Subcutaneous adipose tissue (tissue), 4 donors: ENCODE results near the gene ARHGAP42. TPM values are rescaled to one million over a fixed set of nuclear protein-coding genes. Genes with fewer than 3 reads are reported as not detected.

Experiments used
- CTCF ChIP-seq: fragments of 450-650 bp; IDR thresholded peaks from one replicate; pipeline ENCODE4 v1.5.1; 2016; ENCODE audit warnings: low read depth, mild to moderate bottlenecking, control low read depth, antibody characterized with exemption, moderate library complexity
- total RNA-seq, 4 donors: library from RNA; depleted of rRNA; stranded (reverse); fragments of >200 nt; gene quantifications; one replicate each; pipeline ENCODE4 v1.1.0, GENCODE V29; 2016

The ARHGAP42 gene
- total RNA-seq, 4 donors from 2014 or later = 15.3 to 31.5 (median 30.5) TPM

DNA sequence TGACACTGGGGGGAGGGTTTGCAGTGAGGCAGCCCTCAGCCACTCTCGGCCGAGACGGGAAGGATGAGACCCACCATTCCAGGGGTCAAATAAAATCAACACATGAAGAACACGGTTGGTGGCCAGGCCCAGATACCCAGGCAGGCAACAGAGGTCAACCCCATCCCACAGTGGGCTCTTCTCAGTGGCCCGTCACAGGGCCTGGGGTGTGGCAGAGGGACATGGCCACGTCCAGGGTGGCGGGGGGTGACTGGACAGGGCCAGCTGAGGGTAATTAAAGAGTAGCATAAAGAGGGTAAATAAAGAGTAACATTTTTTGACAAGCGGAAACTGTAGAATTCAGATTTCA is 188.4 kb downstream of the ARHGAP42 start:
- TF ChIP-seq CTCF = no peak

- TF ChIP-seq CTCF = no peak
Measured at GRCh38 chr11:100876815-100877520, 189.9 kb downstream of the ARHGAP42 start.

GRCh38 chr11:100878474-100878873 is 191.4 kb downstream of the ARHGAP42 start:
- no peak for TF ChIP-seq CTCF

- TF ChIP-seq CTCF = no peak
Measured at GRCh38 chr11:100882957-100883356, 195.9 kb downstream of the ARHGAP42 start.

- TF ChIP-seq CTCF = no peak
Measured at GRCh38 chr11:100883830-100884229, 196.7 kb downstream of the ARHGAP42 start.

- TF ChIP-seq CTCF = no peak
Measured at GRCh38 chr11:100887659-100888058, 200.6 kb downstream of the ARHGAP42 start.

DNA sequence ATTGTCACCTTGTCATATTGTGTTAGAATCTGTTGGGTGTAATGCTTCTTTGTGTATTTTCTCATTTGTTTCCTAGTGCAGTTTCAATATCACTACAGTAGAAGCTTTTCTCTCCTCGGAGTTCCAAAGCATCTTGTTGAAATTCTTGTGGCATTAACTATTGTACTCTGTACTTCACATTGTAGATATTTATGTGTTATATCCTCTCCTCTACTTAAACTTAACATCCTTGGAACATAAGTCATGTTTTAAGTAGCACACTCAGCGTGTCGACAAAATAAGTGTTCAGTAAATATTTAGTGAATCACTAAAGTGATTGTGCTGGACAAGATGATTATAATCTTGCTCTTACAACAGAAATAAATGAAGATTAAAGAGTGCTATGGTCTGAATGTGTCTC is 201.7 kb downstream of the ARHGAP42 start:
- TF ChIP-seq CTCF = no peak
